Activated naive CD4-positive, alpha-beta T cell (primary cell): Measurements from ENCODE around the gene CHP1.
A peak's percentile ranks its signal among the peaks of the same experiment; 100 is the strongest.
"Not testable (repeated sequence)": the region's sequence is repeated elsewhere in the genome, so short reads cannot be mapped to it uniquely, and the experiment has no call there.

Experiments
- DNase-seq, 4 experiments: peaks; one replicate each; lab custom pipeline; 2025; lab: John Stamatoyannopoulos, UW

The CHP1 gene

DNA sequence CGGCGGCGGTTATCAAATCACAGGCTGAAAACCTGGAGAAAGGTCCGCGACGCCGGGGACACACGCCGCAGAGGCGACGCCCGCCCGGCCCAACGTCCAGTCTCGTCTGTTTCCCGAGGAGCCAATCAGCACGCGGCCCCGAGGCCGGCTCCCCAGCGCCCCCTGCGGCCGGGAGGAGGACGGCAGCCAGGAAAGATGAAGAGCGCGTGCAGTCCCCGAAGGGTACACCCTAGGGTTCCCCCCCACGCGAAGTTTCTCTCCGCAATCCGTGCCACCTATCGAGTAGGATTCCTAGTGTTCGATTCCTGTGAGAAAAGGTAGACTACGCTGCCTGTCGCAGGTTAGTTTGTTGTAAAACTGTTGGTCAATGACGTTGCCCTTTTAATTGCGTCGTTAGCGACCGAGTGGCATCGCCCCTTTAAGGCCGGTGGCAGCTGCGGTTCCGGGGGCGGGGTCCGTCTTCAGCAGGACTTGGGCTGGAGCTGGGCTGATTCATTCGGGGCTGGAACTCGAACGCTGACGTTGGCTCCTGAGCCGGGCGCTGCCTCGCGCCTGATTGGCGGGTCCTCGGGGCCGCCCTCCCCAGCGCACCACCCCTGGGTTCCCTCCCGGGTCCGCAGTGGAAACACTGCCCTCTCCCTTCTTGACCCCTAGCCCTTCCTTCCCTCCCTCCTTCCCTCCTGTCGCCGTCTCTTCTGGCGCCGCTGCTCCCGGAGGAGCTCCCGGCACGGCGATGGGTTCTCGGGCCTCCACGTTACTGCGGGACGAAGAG lies at the start of gene CHP1, which contains the start of gene EXD1:
CHP1 (plus strand) TSS at position 619 of the 772 bp plus-strand sequence; CDS start at position 734, 115 bp downstream.
EXD1 (minus strand) TSS at position 108 of the 772 bp plus-strand sequence. CDS start 4,182 bp downstream, outside the sequence.
- DNase-seq = peak; percentile 79 to 89 (median 84)

DNA sequence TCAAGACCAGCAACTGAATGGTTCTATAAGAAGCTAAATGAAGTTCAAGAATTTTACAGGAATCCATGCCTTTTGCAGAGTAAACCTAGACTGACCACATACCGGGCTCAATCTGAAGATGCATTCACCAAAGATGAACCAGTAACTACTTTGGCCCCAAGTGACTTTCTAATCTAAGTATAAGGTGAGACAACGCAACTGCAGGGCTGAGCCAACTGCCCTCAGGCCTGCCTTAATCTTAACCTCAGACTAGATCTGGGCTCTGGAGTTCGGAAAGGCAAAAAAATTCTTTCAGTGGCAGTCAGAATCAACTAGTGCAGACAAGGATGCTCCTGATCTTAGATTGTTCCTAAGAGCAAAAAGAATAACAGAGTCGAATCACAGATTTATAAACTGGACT lies 48.8 kb upstream of the CHP1 start:
- DNase-seq = no peak

DNA sequence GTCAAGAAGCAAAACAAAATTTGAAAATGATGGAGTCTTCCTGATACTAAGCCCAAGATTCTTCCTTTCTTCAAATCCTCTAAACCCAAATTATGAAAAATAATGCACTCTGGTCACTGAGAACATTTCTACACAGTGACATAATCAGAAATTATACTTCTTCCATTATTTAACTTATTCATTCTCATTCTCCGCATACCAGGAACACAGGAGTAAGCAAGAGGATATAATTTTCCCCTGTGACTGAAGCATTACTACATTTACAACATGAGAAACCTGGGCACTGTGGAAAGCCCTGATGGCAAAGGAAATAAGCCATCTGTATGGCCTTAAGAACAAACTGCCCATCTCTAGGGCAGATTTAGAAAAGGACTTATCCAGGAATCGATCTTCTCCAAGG lies 47.5 kb upstream of the CHP1 start:
- DNase-seq = no peak

DNA sequence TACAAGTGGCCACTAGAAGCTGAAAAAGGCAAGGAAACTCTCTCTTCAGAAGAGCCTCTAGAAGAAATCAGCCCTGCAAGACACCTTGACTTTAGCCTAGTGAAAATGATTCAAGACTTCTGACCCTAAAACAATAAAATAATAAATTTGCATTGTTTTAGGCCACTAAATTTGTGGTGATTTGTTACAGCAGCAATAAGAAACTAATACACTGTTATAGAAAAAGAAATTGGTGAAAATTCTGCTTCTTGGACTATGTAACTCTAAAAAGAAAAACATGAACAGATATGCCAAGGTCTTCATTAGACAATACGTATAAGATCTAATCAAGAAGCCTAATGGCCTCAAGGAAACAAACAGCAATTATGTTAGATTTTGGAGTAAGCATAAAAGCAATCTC lies 36.6 kb upstream of the CHP1 start:
- DNase-seq = no peak

DNA sequence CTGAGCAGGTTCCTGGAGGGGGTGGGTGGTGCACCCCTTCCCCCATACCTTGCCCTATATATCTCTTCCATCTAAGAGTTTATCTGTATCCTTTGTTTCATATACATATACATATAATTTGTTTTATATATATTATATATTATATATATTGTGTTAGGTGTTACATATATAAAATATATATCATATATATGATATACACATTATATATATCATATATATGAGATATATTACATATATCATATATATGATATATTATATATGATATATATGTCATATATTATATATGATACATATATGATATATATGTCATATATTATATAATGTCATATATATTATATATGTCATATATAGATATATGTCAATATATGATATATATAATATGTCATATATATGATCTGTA lies 31.6 kb upstream of the CHP1 start:
- DNase-seq = no peak

DNA sequence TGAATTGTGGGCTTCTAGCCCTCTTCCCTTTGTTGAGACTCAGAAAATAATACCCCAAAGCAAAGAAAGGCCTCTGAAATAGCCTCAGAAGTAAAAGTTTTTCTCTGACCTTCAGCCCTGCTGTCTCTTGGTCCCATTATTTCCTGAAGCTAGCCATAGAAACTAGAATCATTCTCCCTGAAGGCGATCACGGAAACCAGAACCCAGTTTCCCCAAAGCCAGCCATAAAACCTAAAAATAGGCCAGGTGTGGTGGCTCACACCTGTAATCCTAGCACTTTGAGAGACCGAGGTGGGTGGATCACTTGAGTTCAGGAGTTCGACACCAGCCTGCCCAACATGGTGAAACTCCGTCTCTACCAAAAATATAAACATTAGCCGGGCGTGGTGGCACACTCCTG lies 27.7 kb upstream of the CHP1 start:
- DNase-seq = no peak

DNA sequence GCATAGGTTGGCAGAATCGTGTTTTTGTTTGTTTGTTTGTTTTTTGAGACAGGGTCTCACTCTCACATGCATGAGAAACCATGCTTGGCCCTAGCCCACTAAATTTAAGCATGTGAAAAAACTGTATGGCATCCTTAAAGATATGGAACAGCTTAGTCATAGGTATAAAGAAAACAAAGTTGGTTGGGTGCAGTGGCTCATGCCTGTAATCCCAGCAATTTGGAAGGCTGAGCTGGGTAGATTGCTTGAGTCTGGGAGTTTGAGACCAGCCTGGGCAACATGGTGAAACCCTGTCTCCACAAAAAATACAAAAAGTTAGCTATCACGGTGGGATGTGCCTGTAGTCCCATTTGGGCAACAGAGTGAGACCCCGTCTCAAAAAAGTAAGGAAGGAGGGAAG lies 25.8 kb upstream of the CHP1 start:
- DNase-seq = no peak

DNA sequence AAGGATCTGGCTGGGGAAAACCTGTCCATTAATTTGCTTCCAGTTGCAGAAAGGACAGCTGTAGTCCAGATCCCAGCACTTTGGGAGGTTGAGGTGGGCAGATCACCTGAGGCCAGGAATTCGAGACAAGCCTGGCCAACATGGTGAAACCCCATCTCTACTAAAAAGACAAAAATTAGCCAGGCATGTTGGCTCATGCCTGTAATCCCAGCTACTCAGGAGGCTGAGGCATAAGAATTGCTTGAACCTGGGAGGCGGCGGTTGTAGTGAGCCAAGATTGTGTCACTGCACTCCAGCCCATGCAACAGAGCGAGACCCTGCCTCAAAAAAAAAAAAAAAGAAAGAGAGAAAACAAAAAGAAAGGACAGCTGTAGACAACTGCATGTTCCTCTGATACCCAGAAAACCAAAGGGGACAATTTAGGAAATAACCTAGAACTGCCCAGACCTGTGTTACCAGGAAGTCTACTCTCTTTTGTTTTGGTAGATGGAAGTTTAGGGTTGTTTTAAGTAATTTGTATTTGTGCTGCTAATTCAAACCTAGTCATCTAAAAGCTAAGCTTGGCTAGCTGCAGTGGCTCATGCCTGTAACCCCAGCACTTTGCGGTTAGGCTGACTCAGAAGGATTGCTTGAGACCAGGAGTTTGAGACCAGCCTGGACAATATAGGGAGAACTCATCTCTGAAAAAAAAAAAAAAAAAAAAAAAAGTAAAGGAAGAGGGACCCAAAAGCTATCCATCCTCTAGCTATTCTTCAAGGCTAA lies 23.2 kb upstream of the CHP1 start:
- no peak for DNase-seq

DNA sequence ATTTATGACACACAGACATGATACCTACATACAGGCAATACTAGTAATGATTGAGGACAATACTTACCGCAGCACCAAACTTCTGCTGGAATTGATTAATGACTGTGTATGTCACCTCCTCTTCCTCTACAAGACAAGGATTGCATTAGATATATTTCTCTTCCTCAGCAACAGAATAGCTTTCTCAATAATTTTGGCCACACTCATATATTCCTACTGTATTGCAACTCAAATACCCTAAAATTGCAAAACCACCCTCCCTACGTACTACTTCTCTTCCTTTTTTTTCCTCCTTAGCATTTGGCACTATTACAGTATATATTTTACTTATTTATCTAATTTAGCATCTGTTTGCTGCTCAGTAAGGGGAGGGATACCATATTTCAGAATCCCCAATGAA lies 15.4 kb upstream of the CHP1 start:
- DNase-seq = no peak

DNA sequence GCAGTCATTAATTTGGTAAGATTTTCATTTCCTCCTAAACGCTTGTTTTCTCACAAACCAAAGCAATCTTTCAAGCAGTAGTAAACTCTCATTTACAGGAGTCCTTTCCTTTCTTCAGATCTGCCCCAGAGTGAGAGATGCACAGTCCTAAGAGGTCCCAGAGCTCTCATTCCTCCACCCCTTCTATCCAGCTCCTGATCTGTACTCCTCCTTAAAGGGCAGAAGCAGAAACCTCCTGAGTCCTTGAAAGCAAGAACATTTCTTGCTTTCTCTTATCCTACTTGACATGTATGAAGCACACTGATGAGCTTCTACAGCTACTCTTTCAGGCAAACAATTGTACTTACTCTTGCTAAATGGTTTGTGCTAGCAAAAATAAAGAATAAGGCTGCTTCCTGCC lies 12.2 kb upstream of the CHP1 start:
- no peak for DNase-seq

DNA sequence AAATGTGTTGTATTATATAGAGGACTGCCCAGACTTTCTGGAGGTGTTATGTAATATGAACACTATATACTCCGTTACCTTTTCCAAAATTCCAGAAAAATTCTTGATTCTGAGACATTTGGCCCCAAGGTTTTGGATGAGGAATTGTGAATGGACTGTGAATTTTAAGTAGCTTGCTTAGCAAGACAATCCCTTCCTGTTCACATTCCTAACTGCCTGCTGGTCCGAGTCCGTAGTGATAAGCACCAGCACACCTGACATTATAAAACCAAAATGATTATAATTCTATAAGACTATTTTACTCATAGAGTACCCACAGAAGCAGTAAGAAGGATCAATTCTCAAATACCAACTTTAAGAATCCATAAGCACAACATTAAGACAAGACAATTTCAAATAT lies 11.7 kb upstream of the CHP1 start:
- no peak for DNase-seq

DNA sequence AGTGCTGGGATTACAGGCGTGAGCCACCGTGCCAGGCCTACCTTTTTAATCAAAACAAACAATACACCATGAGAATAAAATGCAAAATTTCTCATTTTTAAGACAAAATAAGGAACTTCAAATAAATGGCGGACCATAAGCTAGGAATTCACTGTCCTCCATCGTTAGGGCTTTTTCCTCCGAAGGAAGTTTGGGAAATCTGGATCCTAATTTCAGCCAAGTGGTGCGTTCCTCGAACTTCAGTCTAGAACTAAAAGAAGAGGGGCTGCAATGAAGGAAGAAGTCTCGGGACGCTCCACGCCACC lies 771 bp upstream of the CHP1 start:
- DNase-seq = no peak

DNA sequence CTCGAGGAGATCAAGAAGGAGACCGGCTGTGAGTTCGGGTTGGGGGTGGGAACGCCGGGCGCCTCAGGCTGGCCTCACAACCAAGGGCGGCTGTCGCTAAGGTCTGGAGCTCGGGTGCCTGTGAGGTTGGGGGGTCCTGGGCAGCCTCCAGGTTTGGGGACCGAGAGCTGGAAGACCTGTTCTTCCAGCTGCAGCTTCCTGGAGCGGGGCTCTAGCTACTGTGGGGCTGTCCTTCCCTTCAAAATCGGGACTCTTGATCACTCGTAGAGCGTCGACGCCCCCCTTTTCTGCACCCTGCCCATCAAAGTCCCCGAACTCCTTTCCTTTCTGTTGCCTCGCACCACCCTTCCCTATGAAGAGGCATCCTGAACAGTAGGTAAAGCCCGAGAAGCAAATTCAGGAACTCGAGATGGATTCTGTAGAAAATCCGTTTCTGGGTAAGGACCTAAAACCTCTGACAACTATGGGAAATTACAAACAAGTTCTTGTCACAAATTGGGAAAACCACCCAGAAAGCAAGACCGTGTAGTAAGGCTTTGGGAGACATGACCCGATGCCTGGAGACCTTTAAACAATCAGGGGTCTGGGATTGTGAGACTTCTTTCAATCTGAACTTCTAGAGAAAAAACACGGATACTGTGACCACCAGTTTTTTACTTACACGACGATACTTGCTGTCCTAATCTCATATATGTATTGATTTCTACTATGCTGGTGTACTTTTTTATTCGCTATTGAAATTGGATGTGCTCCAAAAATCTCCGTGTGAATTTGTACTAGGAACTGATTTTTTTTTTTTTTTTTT lies 556 bp downstream of the CHP1 start:
- DNase-seq = no peak

DNA sequence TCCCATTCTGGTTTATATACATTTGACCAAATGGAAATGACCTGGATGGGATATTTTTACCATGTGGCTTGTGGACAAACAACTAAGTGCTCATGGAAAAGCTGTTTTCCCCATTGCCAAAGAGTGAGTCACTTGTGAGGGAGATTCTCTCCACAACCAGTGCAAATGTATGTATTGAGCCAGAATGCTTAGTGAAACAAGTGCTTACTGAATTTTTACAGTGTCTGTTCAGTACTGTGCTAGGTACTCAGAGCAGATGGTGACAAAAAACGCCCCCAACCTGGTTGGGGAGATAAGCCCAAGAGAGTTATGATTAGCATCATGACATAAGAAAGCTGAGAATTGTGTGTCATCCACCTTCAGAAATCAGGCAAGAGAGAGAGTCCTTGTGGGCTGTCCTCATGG lies 2.3 kb downstream of the CHP1 start:
- DNase-seq = no peak

DNA sequence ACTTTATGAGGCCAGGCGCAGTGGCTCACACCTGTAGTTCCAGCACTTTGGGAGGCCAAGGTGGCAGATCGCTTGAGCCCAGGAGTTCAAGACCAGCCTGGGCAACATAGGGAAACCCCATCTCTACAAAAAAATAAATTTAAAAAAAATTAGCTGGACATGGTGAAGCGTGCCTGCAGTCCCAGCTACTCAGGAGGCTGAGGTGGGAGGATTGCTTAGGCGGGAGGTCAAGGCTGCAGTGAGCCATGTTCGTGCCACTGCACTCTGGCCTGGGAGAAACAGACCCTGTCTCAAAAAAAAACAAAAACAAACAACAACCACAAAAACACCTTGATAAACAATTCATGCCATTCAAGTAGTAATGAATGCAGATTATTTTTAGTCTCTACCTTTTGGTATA lies 4.2 kb downstream of the CHP1 start:
- DNase-seq = not testable (repeated sequence)

DNA sequence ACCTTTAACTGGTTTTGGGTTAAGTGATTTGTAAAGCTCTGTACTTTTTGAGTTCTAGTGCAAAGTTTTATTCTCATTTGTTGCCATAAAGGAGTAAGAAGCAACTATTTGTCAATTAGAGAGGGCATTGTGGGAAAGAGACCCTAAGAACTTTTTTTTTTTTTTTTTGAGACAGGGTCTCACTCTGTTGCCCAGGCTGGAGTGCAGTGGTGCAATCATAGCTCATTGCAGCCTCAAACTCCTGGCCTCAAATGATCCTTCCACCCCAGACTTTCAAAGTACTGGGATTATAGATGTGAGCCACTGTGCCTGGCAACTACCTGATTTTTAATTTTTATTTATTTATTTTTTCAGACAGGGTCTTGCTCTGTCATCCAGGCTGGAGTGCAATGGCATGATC lies 4.9 kb downstream of the CHP1 start:
- DNase-seq = no peak

DNA sequence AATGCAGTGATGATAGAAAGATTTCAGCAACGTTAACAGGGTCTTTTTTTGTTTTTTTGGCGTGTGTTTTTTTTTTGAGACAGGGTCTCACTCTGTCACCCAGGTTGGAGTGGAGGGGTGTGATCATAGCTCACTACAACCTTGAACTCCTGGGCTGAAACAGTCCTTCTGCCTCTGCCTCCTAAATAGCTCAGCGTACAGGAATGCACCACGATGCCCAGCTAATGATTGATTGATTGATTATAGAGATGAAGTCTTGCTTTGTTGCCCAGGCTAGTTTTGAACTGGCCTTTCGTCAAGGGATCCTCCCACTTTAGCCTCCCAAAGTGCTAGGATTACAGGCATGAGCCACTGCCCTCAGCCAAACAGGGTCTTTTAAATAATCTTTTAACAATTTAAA lies 7.0 kb downstream of the CHP1 start:
- DNase-seq = no peak

DNA sequence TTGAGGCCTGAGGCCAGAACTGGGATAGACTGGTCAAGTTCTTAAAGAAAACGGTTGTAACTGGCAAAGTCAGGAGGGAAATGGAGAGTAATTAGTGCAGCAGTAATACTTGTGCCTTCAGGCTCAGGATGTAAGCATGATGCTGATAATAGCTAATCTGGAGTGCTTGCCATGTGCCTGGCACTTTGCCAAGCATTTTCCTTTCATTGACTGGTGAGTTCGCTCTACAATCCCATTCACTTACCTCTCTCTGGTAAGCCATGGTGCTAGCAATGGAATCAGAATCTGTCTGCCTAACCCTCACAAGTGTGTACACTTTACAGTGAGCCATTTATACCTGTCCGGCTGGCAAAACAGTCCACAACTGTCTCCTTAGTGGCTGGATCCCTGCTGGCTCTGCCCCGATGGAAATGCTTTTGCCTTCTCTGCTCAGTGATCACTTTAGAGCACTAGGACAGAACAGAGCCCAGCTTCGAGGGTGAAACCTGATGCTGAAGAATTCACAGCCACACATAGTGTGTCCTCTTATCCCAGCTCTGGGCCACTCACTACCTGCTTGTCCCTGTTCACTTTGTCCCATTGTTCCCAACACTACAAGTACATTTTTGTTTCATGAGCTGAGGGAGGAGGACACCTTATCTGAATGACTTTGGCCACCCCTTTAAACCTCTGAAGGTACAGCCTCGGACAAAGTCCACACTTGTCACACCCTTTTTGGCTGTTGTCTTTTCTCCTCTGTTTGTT lies 10.3 kb downstream of the CHP1 start:
- no peak for DNase-seq

DNA sequence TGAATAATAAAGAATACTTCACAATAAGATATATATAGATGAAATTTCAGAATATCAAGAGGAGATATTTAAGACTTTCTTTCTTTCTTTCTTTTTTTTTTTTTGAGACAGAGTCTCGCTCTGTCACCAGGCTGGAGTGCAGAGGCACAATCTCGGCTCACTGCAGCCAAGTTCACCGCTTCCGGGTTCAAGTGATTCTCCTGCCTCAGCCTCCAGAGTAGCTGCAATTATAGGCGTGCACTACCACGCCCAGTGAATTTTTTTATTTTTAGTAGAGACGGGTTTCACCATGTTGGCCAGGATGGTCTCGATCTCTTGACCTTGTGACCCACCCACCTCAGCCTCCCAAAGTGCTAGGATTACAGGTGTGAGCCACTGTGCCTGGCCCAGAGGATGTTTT lies 19.7 kb downstream of the CHP1 start:
- DNase-seq = not testable (repeated sequence)

DNA sequence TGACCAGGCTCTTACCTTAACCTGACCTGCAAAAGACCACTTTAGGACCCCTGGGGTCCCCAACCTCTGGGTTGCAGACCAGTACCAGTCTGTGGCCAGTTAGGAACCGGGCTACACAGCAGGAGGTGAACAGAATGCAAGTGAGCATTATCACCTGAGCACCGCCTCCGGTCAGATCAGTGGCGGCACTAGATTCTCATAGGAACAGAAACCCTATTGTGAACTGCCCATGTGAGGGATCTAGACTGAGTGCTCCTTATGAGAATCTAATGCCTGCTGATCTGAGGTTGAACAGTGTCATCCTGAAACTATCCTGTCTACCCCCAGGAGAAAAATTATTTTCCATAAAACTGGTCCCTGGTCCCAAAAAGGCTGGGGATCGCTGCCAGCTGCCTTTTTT lies 20.3 kb downstream of the CHP1 start:
- no peak for DNase-seq

DNA sequence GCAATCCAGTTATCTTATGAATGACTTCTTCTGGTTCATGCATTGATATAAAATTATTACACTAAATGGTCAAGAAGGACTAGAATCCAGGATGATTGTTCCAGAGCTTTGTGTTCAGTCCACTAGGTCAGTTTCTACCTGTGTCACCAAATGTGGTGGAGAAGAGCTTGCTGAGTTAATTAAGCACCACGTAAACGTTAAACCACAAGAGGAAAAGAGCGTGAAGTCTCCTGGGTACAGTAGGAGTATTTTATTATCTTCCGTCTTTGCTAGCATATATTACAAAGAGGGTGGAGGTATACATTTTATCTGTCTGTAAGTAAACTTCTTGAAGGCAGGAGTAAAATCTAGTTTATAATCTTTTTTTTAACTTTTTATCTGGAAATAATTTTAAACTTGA lies 23.5 kb downstream of the CHP1 start:
- DNase-seq = no peak

DNA sequence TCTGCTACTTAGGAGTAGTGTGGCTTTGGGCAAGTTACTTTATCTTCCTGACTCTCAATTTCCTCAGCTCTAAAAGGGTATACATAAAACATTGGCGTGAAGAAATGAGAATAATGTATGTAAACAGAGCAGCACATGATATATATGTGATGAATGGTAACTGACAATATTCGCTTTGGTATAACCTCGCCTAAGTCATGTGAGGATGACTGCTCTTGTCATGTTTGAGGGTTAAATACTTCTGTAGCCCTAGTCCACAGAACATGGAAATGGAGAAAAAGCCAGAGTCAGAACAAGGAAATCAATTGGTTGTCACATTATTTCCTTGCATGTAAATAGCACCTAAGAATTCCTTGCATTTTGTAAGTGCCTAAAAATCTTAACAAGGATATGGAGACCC lies 25.0 kb downstream of the CHP1 start:
- no peak for DNase-seq
